Activated CD8-positive, alpha-beta T cell treated with anti-CD3 and anti-CD28 coated beads for 36 hours (primary cell): Measurements from ENCODE around the gene LYSMD1. TPM values are rescaled to one million over a fixed set of nuclear protein-coding genes. Genes with fewer than 3 reads are reported as not detected.

ENCODE experiments used
- ATAC-seq: fragments of 200-7000 bp; cut with Tn5 transposase; one replicate; pipeline ENCODE4 v1.10.0; 2021; ENCODE audit warnings: mild to moderate bottlenecking, moderate library complexity
- CTCF ChIA-PET: fragments of 350-600 bp; sonication (Branson Sonifier 250); formaldehyde crosslinking; loops from one replicate; lab custom pipeline; 2021; ENCODE audit warnings: antibody characterized with exemption; lab: Charles Lee
- POLR2A ChIA-PET: fragments of 350-600 bp; sonication (Branson Sonifier 250); formaldehyde crosslinking; loops from one replicate; lab custom pipeline; 2021; ENCODE audit warnings: antibody characterized with exemption; lab: Charles Lee
- DNase-seq: peaks from one replicate; pipeline ENCODE4 v3.0.0-alpha.2; 2020
- H3K27ac Mint-ChIP-seq: one replicate; pipeline ENCODE4 v1.8.0; 2021; ENCODE audit warnings: mild to moderate bottlenecking, mixed read lengths
- H3K27me3 Mint-ChIP-seq: one replicate; pipeline ENCODE4 v1.8.0; 2021; ENCODE audit warnings: mixed read lengths
- H3K36me3 Mint-ChIP-seq: one replicate; pipeline ENCODE4 v1.8.0; 2021; ENCODE audit warnings: low read depth, mixed read lengths
- H3K4me1 Mint-ChIP-seq: one replicate; pipeline ENCODE4 v1.8.0; 2021; ENCODE audit warnings: low read depth, mixed read lengths
- H3K4me3 Mint-ChIP-seq: one replicate; pipeline ENCODE4 v1.8.0; 2021; ENCODE audit warnings: mild to moderate bottlenecking, moderate library complexity, mixed read lengths
- H3K9me3 Mint-ChIP-seq: one replicate; pipeline ENCODE4 v1.8.0; 2021; ENCODE audit warnings: mixed read lengths
- CTCF ChIP-seq: fragments of 200-600 bp; IDR thresholded peaks from one replicate; pipeline ENCODE4 v1.8.0; 2022; ENCODE audit warnings: antibody characterized with exemption, mild to moderate bottlenecking
- intact Hi-C: fragments of 100-400 bp; cut with micrococcal nuclease; formaldehyde crosslinking; loops from one replicate; pipeline ENCODE4 v1.10.0; 2022
- total RNA-seq, 2 experiments: library from RNA; stranded (reverse); gene quantifications; one replicate each; pipeline ENCODE4 v1.2.3, GENCODE V29; 2021

Gene LYSMD1
- total RNA-seq, 2 experiments from 2014 or later, result 4.5 TPM

GRCh38 chr1:151144474-151145303 is 21.0 kb downstream of the LYSMD1 start:
- no peaks in the 10 kb centered on the region for H3K36me3 Mint-ChIP-seq
- TF ChIP-seq CTCF, result no peak
- no peak for DNase-seq
- H3K4me3 Mint-ChIP-seq, result no peak overlapping the region
- ChIA-PET CTCF (interaction anchor here (0.8 to 3.0 kb wide), 6 partner anchors 10 to 119 kb away, joined by 3 to 18 read pairs (median 9); partner anchors contain the start of gene TNFAIP8L2), POLR2A (interaction anchor here (0.9 to 5.1 kb wide), 2 partner anchors 12 to 16 kb away, joined by 3 to 21 read pairs; partner anchors contain the start of gene TNFAIP8L2)
- intact Hi-C loops, result no loop called here
- H3K27ac Mint-ChIP-seq, result no peak overlapping the region
- ATAC-seq, result no peak
- no peaks in the 10 kb centered on the region for H3K9me3 Mint-ChIP-seq
- peaks cover 6% of the 10 kb centered on the region for H3K4me1 Mint-ChIP-seq
- peaks cover 3% of the 10 kb centered on the region for H3K27me3 Mint-ChIP-seq

GRCh38 chr1:151143986-151144385 is 21.7 kb downstream of the LYSMD1 start:
- ATAC-seq, result no peak
- no peak for TF ChIP-seq CTCF
- Mint-ChIP-seq H3K36me3 (no peaks in the 10 kb centered on the region), H3K27me3 (peaks cover 3% of the 10 kb centered on the region), H3K4me3 (no peak overlapping the region), H3K4me1 (peaks cover 6% of the 10 kb centered on the region), H3K27ac (no peak overlapping the region), H3K9me3 (no peaks in the 10 kb centered on the region)
- no peak for DNase-seq
- intact Hi-C loops, result no loop called here
- ChIA-PET POLR2A (interaction anchor here (5.1 kb wide), 1 partner anchor 13 kb away, joined by 21 read pairs; the partner anchor contains the start of gene TNFAIP8L2), CTCF (interaction anchor here (1.0 to 3.0 kb wide), 6 partner anchors 8 to 119 kb away, joined by 3 to 18 read pairs (median 11); partner anchors contain the start of gene TNFAIP8L2)

- Mint-ChIP-seq H3K27ac (no peak overlapping the region), H3K27me3 (peaks cover 3% of the 10 kb centered on the region), H3K9me3 (no peaks in the 10 kb centered on the region), H3K36me3 (no peaks in the 10 kb centered on the region), H3K4me1 (peaks cover 6% of the 10 kb centered on the region), H3K4me3 (no peak overlapping the region)
- no peak for TF ChIP-seq CTCF
- intact Hi-C loops, result no loop called here
- CTCF ChIA-PET, result interaction anchor here (1.0 to 3.0 kb wide), 5 partner anchors 9 to 119 kb away, joined by 3 to 18 read pairs (median 10); partner anchors contain the start of gene TNFAIP8L2
- ATAC-seq (no peak), DNase-seq (no peak)
- POLR2A ChIA-PET, result interaction anchor here (5.1 kb wide), 1 partner anchor 14 kb away, joined by 21 read pairs; the partner anchor contains the start of gene TNFAIP8L2
Measured at GRCh38 chr1:151143057-151143435, 22.7 kb downstream of the LYSMD1 start.

DNA sequence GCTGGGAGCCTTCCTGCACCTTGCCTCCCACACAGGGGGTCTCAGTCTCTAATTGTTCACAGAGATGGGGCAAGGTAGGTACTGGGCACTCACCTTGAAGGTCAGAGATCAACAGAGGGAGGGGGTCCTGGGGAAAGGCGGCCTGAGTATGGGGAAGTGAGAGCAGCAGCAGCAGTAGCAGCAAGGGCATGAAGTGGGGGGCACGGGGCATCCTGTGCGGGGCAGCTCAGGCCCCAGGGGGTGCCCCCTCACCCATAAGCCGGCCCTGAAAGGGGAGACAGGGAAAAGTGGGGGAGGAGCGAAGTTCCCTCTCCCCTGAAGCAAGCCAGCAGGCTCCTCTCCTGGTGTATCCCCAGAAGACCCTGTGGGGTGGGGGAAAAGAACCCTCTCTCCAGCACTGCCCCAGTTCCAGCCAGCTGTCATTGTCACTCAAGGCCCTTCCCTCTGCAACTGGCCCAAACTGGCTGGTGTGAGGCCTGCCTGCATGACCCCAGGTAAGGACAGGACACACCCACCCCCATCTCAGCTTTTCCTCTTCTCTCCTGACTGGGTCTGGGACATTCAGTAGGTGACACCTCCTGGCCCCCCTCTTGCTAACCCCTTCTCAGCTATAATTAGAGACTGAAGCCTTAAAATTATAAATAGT is 23.2 kb downstream of the LYSMD1 start:
- H3K4me1 Mint-ChIP-seq, result peaks cover 6% of the 10 kb centered on the region
- DNase-seq (no peak), ATAC-seq (no peak)
- peaks cover 3% of the 10 kb centered on the region for H3K27me3 Mint-ChIP-seq
- ChIA-PET CTCF (interaction anchor here (2.1 to 3.0 kb wide), 4 partner anchors 11 to 42 kb away, joined by 10 to 18 read pairs (median 12); partner anchors contain the start of gene TNFAIP8L2), POLR2A (interaction anchor here (0.6 to 5.1 kb wide), 5 partner anchors 11 to 118 kb away, joined by 3 to 21 read pairs (median 3); partner anchors contain the start of gene TNFAIP8L2)
- intact Hi-C loops, result no loop called here
- no peak for TF ChIP-seq CTCF
- no peak overlapping the region for H3K27ac Mint-ChIP-seq
- no peaks in the 10 kb centered on the region for H3K36me3 Mint-ChIP-seq
- H3K9me3 Mint-ChIP-seq, result no peaks in the 10 kb centered on the region
- H3K4me3 Mint-ChIP-seq, result no peak overlapping the region
